Measurements from ENCODE around the gene CTIF. TPM values are rescaled to one million over a fixed set of nuclear protein-coding genes. Genes with fewer than 3 reads are reported as not detected.

CTIF gene
- total RNA-seq, 1 donor from 2014 or later = 35.1 TPM

DNA sequence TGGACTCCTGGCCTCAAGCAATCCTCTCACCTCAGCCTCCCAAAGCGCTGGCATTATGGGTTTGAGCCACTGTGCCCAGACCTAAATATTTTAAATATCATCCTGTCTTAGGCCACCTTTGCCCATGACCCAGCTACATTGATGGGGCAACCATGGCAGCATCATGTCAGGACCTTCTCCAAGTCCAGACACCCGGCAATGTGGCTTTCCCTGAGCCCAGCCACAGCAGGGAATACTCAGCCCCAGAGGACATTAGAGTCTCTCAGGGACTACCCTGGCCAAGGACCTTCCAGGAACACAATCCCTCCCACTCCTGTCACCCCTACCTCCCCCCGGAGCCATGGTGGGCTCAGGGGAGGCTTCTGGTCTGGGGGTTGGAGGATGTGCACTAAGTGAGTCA is 339.1 kb downstream of the CTIF start:
- intact Hi-C loops (cut with DNase I) = no loop called here
- no peak overlapping the region for H3K27ac ChIP-seq
- H3K4me3 ChIP-seq = no peak overlapping the region
- no peaks in the 10 kb centered on the region for H3K27me3 ChIP-seq
- no peaks in the 10 kb centered on the region for H3K9me3 ChIP-seq
- no peak for DNase-seq (ENCODE audit: extremely low spot score in 2 of 2)
- TF ChIP-seq POLR2A (IDR thresholded peaks at IDR 0.05) = no peak
- TF ChIP-seq, protein P1, sequence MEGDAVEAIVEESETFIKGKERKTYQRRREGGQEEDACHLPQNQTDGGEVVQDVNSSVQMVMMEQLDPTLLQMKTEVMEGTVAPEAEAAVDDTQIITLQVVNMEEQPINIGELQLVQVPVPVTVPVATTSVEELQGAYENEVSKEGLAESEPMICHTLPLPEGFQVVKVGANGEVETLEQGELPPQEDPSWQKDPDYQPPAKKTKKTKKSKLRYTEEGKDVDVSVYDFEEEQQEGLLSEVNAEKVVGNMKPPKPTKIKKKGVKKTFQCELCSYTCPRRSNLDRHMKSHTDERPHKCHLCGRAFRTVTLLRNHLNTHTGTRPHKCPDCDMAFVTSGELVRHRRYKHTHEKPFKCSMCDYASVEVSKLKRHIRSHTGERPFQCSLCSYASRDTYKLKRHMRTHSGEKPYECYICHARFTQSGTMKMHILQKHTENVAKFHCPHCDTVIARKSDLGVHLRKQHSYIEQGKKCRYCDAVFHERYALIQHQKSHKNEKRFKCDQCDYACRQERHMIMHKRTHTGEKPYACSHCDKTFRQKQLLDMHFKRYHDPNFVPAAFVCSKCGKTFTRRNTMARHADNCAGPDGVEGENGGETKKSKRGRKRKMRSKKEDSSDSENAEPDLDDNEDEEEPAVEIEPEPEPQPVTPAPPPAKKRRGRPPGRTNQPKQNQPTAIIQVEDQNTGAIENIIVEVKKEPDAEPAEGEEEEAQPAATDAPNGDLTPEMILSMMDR (IDR thresholded peaks at IDR 0.05) = no peak
- no peak for TF ChIP-seq POLR2AphosphoS5 (IDR thresholded peaks at IDR 0.05; ENCODE audit: insufficient read depth in 1 of 2, low read depth in 1 of 2)
- no peaks in the 10 kb centered on the region for H3K36me3 ChIP-seq
- H3K4me1 ChIP-seq = peaks cover 25% of the 10 kb centered on the region

DNA sequence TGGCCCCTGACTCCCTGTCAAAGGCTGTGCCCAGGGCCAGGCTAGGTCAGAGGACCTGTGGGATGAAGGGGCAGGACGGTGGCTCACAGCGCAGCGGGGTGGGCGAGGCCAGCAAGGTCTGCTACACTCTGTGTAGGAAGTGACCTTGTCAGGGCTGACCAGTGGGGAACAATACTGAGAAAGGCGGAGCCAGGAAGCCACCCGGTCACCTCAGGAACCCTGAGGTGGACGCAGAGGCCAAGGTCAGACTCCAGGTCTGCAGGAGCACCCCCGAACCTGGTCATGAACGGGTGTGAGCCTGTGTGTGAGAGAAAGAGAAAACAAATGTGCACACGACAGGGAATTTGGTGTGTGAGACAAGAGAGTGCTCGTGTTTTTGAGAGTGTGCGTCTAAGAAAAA is 339.6 kb downstream of the CTIF start:
- Histone ChIP-seq H3K36me3 (no peaks in the 10 kb centered on the region), H3K4me1 (peaks cover 20% of the 10 kb centered on the region), H3K27ac (no peak overlapping the region), H3K9me3 (no peaks in the 10 kb centered on the region), H3K4me3 (no peak overlapping the region), H3K27me3 (no peaks in the 10 kb centered on the region)
- DNase-seq (ENCODE audit: extremely low spot score in 2 of 2) = no peak
- intact Hi-C loops (cut with DNase I) = no loop called here
- TF ChIP-seq, protein P1 (IDR thresholded peaks at IDR 0.05) = no peak
- TF ChIP-seq POLR2AphosphoS5 (IDR thresholded peaks at IDR 0.05; ENCODE audit: insufficient read depth in 1 of 2, low read depth in 1 of 2) (no peak), POLR2A (IDR thresholded peaks at IDR 0.05) (no peak)

DNA sequence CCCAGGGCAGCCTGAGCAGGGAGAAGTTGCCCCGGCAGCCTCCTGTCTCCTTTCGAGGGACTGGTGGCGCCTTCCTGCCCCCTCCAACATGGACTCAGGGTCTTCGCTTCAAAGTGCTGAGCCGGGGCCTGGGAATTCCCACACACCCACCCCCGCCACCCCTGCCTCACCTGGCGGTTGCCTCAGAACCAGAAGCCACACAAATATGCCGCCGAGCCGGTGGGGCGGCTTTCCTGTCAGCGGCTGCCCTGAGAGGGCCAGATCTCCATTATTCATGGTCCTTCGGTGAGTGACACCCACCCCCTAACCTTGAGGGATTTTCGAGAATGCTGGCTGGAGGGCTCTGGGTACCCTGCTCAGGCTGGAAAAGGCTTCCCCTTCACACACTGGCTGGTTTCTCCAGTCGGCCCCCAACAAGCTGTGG is 340.2 kb downstream of the CTIF start:
- TF ChIP-seq, protein P1 (IDR thresholded peaks at IDR 0.05) = no peak
- TF ChIP-seq POLR2A (IDR thresholded peaks at IDR 0.05) = no peak
- no peak for TF ChIP-seq POLR2AphosphoS5 (IDR thresholded peaks at IDR 0.05; ENCODE audit: insufficient read depth in 1 of 2, low read depth in 1 of 2)
- Histone ChIP-seq H3K4me3 (no peak overlapping the region), H3K36me3 (no peaks in the 10 kb centered on the region), H3K27ac (no peak overlapping the region), H3K27me3 (no peaks in the 10 kb centered on the region), H3K9me3 (no peaks in the 10 kb centered on the region), H3K4me1 (peaks cover 16% of the 10 kb centered on the region)
- intact Hi-C loops (cut with DNase I) = no loop called here
- no peak for DNase-seq (ENCODE audit: extremely low spot score in 2 of 2)

- TF ChIP-seq, protein P1 (IDR thresholded peaks at IDR 0.05) = no peak
- TF ChIP-seq POLR2AphosphoS5 (IDR thresholded peaks at IDR 0.05; ENCODE audit: insufficient read depth in 1 of 2, low read depth in 1 of 2) = no peak
- TF ChIP-seq POLR2A (IDR thresholded peaks at IDR 0.05) = no peak
- intact Hi-C loops (cut with DNase I) = no loop called here
- H3K36me3 ChIP-seq = no peaks in the 10 kb centered on the region
- no peak overlapping the region for H3K27ac ChIP-seq
- H3K4me1 ChIP-seq = peaks cover 27% of the 10 kb centered on the region
- no peaks in the 10 kb centered on the region for H3K27me3 ChIP-seq
- no peak overlapping the region for H3K4me3 ChIP-seq
- no peak for DNase-seq (ENCODE audit: extremely low spot score in 2 of 2)
- no peaks in the 10 kb centered on the region for H3K9me3 ChIP-seq
Measured at GRCh38 chr18:48880931-48881330, 342.1 kb downstream of the CTIF start.

DNA sequence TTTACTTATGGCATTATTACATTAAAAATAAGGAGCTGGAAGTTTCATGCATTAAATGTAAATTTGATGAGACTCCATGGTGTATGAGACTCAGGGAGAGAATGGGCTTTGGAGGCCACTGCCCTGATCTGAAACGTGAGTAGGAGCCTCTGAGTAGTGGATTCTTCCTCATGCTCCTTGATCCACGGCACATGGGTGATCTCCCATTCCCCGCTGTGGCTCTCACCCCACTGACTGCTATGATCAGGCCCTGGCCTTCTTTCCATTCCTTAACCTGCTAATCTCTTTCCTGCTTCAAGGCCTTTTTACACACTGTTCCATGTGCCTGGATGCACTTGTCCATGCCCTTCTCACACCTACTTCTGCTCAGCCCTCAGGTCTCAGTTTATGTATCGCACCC is 343.5 kb downstream of the CTIF start:
- DNase-seq (ENCODE audit: extremely low spot score in 2 of 2) = no peak

More for the DNA sequence above, 343.5 kb downstream of the CTIF start:
- H3K4me1 ChIP-seq = peaks cover 31% of the 10 kb centered on the region
- no peak overlapping the region for H3K4me3 ChIP-seq
- no peaks in the 10 kb centered on the region for H3K9me3 ChIP-seq
- no peaks in the 10 kb centered on the region for H3K27me3 ChIP-seq
- H3K27ac ChIP-seq = no peak overlapping the region
- intact Hi-C loops (cut with DNase I) = no loop called here
- no peaks in the 10 kb centered on the region for H3K36me3 ChIP-seq
- TF ChIP-seq POLR2A (IDR thresholded peaks at IDR 0.05) = no peak
- TF ChIP-seq, protein P1 (IDR thresholded peaks at IDR 0.05) = no peak
- no peak for TF ChIP-seq POLR2AphosphoS5 (IDR thresholded peaks at IDR 0.05; ENCODE audit: insufficient read depth in 1 of 2, low read depth in 1 of 2)
